ENCODE results near the gene TMEM270.

Gene TMEM270

DNA sequence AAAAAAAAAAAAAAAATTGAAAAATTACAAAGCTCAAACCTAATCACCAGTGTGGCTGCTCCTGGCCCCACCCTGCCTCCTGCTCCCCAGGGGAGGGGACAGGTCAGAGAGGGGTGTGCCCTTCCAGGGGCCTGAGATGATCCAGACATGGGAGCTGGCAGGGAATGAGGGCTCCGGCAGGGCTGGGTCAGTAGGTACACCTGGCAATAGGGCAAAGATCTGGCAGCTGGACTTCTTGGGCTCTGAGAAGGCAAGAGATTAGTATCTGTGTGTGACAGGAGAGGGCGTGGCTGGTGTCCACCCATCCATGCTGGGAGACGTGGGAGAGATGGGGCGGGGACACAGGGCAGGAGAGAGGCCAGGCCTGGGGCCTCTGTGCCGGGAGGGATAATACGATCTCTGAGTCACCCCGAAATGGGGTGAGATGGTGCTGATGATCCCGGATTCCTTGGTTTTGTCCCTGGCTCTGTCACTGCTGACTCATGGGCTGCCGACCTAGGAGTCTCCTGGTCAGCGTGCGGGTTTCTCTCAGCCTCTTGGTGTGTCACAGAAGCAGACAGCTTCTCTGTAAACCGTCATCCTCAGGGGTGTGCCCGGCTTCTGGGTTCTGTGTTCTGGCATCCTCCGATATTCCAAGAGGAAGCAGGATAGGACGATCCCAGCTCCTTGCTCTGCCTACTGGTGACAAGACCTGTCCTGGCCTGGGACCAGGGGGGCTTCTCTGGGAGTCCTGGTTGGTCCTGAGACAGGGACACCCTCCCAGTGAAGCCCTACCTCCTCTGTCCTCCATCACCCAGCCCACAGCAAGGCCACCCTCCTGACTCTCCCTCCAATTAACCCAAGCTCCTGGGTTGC lies 38.4 kb upstream of the TMEM270 start:
- no peak overlapping the region for H3K9ac ChIP-seq (ENCODE audit: low read length)
- TF ChIP-seq EZH2 (IDR thresholded peaks at IDR 0.05; ENCODE audit: borderline replicate concordance, low read length), result no peak
- TF ChIP-seq, protein P1, sequence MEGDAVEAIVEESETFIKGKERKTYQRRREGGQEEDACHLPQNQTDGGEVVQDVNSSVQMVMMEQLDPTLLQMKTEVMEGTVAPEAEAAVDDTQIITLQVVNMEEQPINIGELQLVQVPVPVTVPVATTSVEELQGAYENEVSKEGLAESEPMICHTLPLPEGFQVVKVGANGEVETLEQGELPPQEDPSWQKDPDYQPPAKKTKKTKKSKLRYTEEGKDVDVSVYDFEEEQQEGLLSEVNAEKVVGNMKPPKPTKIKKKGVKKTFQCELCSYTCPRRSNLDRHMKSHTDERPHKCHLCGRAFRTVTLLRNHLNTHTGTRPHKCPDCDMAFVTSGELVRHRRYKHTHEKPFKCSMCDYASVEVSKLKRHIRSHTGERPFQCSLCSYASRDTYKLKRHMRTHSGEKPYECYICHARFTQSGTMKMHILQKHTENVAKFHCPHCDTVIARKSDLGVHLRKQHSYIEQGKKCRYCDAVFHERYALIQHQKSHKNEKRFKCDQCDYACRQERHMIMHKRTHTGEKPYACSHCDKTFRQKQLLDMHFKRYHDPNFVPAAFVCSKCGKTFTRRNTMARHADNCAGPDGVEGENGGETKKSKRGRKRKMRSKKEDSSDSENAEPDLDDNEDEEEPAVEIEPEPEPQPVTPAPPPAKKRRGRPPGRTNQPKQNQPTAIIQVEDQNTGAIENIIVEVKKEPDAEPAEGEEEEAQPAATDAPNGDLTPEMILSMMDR (IDR thresholded peaks at IDR 0.05; ENCODE audit: low read length), result no peak
- no peaks in the 10 kb centered on the region for H3K9me2 ChIP-seq (ENCODE audit: low read depth, low read length)
- no peak overlapping the region for H3K27ac ChIP-seq (ENCODE audit: low read depth, low read length, poor library complexity, severe bottlenecking)
- H3K79me2 ChIP-seq (ENCODE audit: insufficient read depth, low read length), result no peaks in the 10 kb centered on the region
- no peaks in the 10 kb centered on the region for H3F3A ChIP-seq (ENCODE audit: insufficient read depth, low read length)
- H3K4me1 ChIP-seq (ENCODE audit: insufficient read depth, low read length, severe bottlenecking), result no peaks in the 10 kb centered on the region
- peaks cover 3% of the 10 kb centered on the region; the same call in 1 of the 2 replicates for H3K9me3 ChIP-seq (ENCODE audit: low read length)
- peaks cover 4% of the 10 kb centered on the region; the same call in 1 of the 2 replicates for H3K27me3 ChIP-seq (ENCODE audit: insufficient read depth, low read length)
- no peak overlapping the region for H3K4me2 ChIP-seq (ENCODE audit: low read length)
- H3K4me3 ChIP-seq (ENCODE audit: low read depth, low read length, poor library complexity, severe bottlenecking), result no peak overlapping the region
- no peaks in the 10 kb centered on the region for H3K36me3 ChIP-seq (ENCODE audit: insufficient read depth, low read length)
- no peaks in the 10 kb centered on the region for H4K20me1 ChIP-seq (ENCODE audit: insufficient read depth, low read length)
- no peak overlapping the region for H2AFZ ChIP-seq (ENCODE audit: low read length)

- Histone ChIP-seq H3K4me2 (ENCODE audit: low read length) (no peak overlapping the region), H3K27me3 (ENCODE audit: insufficient read depth, low read length) (peaks cover 4% of the 10 kb centered on the region; the same call in 1 of the 2 replicates), H3K9ac (ENCODE audit: low read length) (no peak overlapping the region), H3K36me3 (ENCODE audit: insufficient read depth, low read length) (no peaks in the 10 kb centered on the region), H3K4me3 (ENCODE audit: low read depth, low read length, poor library complexity, severe bottlenecking) (no peak overlapping the region), H3F3A (ENCODE audit: insufficient read depth, low read length) (no peaks in the 10 kb centered on the region), H3K27ac (ENCODE audit: low read depth, low read length, poor library complexity, severe bottlenecking) (no peak overlapping the region), H4K20me1 (ENCODE audit: insufficient read depth, low read length) (no peaks in the 10 kb centered on the region), H2AFZ (ENCODE audit: low read length) (no peak overlapping the region), H3K9me2 (ENCODE audit: low read depth, low read length) (no peaks in the 10 kb centered on the region), H3K9me3 (ENCODE audit: low read length) (peaks cover 3% of the 10 kb centered on the region; the same call in 1 of the 2 replicates), H3K4me1 (ENCODE audit: insufficient read depth, low read length, severe bottlenecking) (no peaks in the 10 kb centered on the region), H3K79me2 (ENCODE audit: insufficient read depth, low read length) (no peaks in the 10 kb centered on the region)
- no peak for TF ChIP-seq EZH2 (IDR thresholded peaks at IDR 0.05; ENCODE audit: borderline replicate concordance, low read length)
- TF ChIP-seq, protein P1 (IDR thresholded peaks at IDR 0.05; ENCODE audit: low read length), result no peak
Observed at GRCh38 chr7:73823257-73823656, 37.7 kb upstream of the TMEM270 start.

GRCh38 chr7:73823873-73824592 lies 36.9 kb upstream of the TMEM270 start:
- no peaks in the 10 kb centered on the region for H3K36me3 ChIP-seq (ENCODE audit: insufficient read depth, low read length)
- TF ChIP-seq, protein P1 (IDR thresholded peaks at IDR 0.05; ENCODE audit: low read length), result no peak
- TF ChIP-seq EZH2 (IDR thresholded peaks at IDR 0.05; ENCODE audit: borderline replicate concordance, low read length), result no peak
- peaks cover 3% of the 10 kb centered on the region; the same call in 1 of the 2 replicates for H3K9me3 ChIP-seq (ENCODE audit: low read length)
- H3F3A ChIP-seq (ENCODE audit: insufficient read depth, low read length), result no peaks in the 10 kb centered on the region
- no peak overlapping the region for H3K4me2 ChIP-seq (ENCODE audit: low read length)
- no peaks in the 10 kb centered on the region for H3K4me1 ChIP-seq (ENCODE audit: insufficient read depth, low read length, severe bottlenecking)
- no peaks in the 10 kb centered on the region for H4K20me1 ChIP-seq (ENCODE audit: insufficient read depth, low read length)
- H3K4me3 ChIP-seq (ENCODE audit: low read depth, low read length, poor library complexity, severe bottlenecking), result no peak overlapping the region
- H2AFZ ChIP-seq (ENCODE audit: low read length), result no peak overlapping the region
- no peaks in the 10 kb centered on the region for H3K79me2 ChIP-seq (ENCODE audit: insufficient read depth, low read length)
- no peak overlapping the region for H3K27ac ChIP-seq (ENCODE audit: low read depth, low read length, poor library complexity, severe bottlenecking)
- H3K9me2 ChIP-seq (ENCODE audit: low read depth, low read length), result no peaks in the 10 kb centered on the region
- no peak overlapping the region for H3K9ac ChIP-seq (ENCODE audit: low read length)
- H3K27me3 ChIP-seq (ENCODE audit: insufficient read depth, low read length), result peaks cover 4% of the 10 kb centered on the region; the same call in 1 of the 2 replicates
